H1 (cell line): Measurements from ENCODE around the gene CTXN1. TPM values are rescaled to one million over a fixed set of nuclear protein-coding genes. Genes with fewer than 3 reads are reported as not detected.

Source experiments
- ASH2L ChIP-seq: fragments of 200-600, 300-600 bp; sonication (generic); IDR thresholded peaks from one replicate; pipeline ENCODE4 v1.7.1; 2017; ENCODE audit warnings: low read length
- CBX5 ChIP-seq: fragments of 300-800, 300-1000 bp; sonication (generic); IDR thresholded peaks from 2 replicates; pipeline ENCODE4 v1.7.1; 2016; ENCODE audit warnings: antibody characterized with exemption, low read length, low read depth
- EP300 ChIP-seq, 2 experiments: IDR thresholded peaks; 1 replicate in 1 of 2; 2 replicates in 1 of 2; pipeline ENCODE4 v1.6.1; 2011 to 2012; ENCODE audit warnings: low read depth in 2 of 2, low read length in 2 of 2, mild to moderate bottlenecking in 2 of 2, borderline replicate concordance in 1 of 2, inconsistent platforms in 1 of 2, moderate library complexity in 1 of 2
- HDAC2 ChIP-seq, 2 experiments: fragments of 300-600 bp in 1 of 2; sonication (generic) in 1 of 2; IDR thresholded peaks; 2 replicates each; pipeline ENCODE4 v1.6.1; 2011 to 2012; ENCODE audit warnings: low read depth in 2 of 2, low read length in 2 of 2, mild to moderate bottlenecking in 2 of 2, moderate library complexity in 2 of 2, borderline replicate concordance in 1 of 2, inconsistent platforms in 1 of 2
- POLR2AphosphoS5 ChIP-seq: IDR thresholded peaks from 2 replicates; pipeline ENCODE4 v1.6.1; 2011; ENCODE audit warnings: low read depth, low read length
- SAP30 ChIP-seq: fragments of 300-600 bp; sonication (generic); IDR thresholded peaks from 2 replicates; pipeline ENCODE4 v1.7.1; 2012; ENCODE audit warnings: low read length, moderate library complexity, mild to moderate bottlenecking, inconsistent platforms; ENCODE audit not compliant: insufficient read depth, insufficient replicate concordance
- SIN3A ChIP-seq, 2 experiments: IDR thresholded peaks in 1 of 2; conservative IDR thresholded peaks in 1 of 2; 2 replicates each; pipeline ENCODE4 v1.6.1; 2011 to 2012; ENCODE audit warnings: low read length in 2 of 2, improper control_type of control experiment in 1 of 2, low read depth in 1 of 2, mild to moderate bottlenecking in 1 of 2
- TAF1 ChIP-seq: IDR thresholded peaks from 2 replicates; pipeline ENCODE4 v1.6.1; 2011; ENCODE audit warnings: mild to moderate bottlenecking, low read depth, low read length
- polyA plus RNA-seq, 7 experiments: library from polyadenylated mRNA; depleted of rRNA in 3 of 7; stranded (reverse) in 5 of 7; unstranded in 2 of 7; fragments of >200 nt in 5 of 7; fragments of 200-250 nt in 2 of 7; gene quantifications; 1 replicate in 5 of 7; 2 replicates in 1 of 7; 4 replicates in 1 of 7; pipeline versions ENCODE4 v1.2.1 to v1.2.3, GENCODE V29; 2011 to 2013; ENCODE audit warnings: missing spikeins in 2 of 7, mixed read lengths in 2 of 7
- total RNA-seq: library from RNA; stranded (reverse); fragmentation: NEBNext Ultra II Directional; extraction: Animal tissue kit (Norgen Biotek cat#: 25700); gene quantifications from 2 replicates; pipeline ENCODE4 v1.2.1, GENCODE V29; 2021
- TF ChIP-seq, protein P1 (sequence below), 3 experiments: IDR thresholded peaks; 1 replicate in 2 of 3; 2 replicates in 1 of 3; pipeline versions ENCODE4 v1.5.1 to v1.6.1; 2011; ENCODE audit warnings: low read length in 3 of 3, mild to moderate bottlenecking in 3 of 3, inconsistent platforms in 2 of 3, low read depth in 1 of 3, moderate library complexity in 1 of 3; ENCODE audit not compliant: insufficient read depth in 1 of 3; ENCODE audit errors: control extremely low read depth in 1 of 3

Gene CTXN1
- total and polyA plus RNA-seq, 2 of the 8 experiments (the other 6 are each of a cell fraction or from before 2014, with no cell fraction given): 16.4 to 58.0 TPM

- TF ChIP-seq SAP30 (no peak), EP300 (IDR thresholded peaks at IDR 0.05; ENCODE audit: borderline replicate concordance in 1 of 2, low read depth in 2 of 2, low read length in 2 of 2) (no peak), SIN3A (conservative IDR thresholded peaks at IDR 0.05 in 1 of 2, IDR thresholded peaks at IDR 0.05 in 1 of 2; ENCODE audit: low read depth in 1 of 2, low read length in 2 of 2) (no peak), HDAC2 (IDR thresholded peaks at IDR 0.05; ENCODE audit: borderline replicate concordance in 1 of 2, low read depth in 2 of 2, low read length in 2 of 2) (no peak), ASH2L (no peak), CBX5 (no peak), TAF1 (no peak), POLR2AphosphoS5 (no peak)
- TF ChIP-seq, protein P1, sequence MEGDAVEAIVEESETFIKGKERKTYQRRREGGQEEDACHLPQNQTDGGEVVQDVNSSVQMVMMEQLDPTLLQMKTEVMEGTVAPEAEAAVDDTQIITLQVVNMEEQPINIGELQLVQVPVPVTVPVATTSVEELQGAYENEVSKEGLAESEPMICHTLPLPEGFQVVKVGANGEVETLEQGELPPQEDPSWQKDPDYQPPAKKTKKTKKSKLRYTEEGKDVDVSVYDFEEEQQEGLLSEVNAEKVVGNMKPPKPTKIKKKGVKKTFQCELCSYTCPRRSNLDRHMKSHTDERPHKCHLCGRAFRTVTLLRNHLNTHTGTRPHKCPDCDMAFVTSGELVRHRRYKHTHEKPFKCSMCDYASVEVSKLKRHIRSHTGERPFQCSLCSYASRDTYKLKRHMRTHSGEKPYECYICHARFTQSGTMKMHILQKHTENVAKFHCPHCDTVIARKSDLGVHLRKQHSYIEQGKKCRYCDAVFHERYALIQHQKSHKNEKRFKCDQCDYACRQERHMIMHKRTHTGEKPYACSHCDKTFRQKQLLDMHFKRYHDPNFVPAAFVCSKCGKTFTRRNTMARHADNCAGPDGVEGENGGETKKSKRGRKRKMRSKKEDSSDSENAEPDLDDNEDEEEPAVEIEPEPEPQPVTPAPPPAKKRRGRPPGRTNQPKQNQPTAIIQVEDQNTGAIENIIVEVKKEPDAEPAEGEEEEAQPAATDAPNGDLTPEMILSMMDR (IDR thresholded peaks at IDR 0.05; ENCODE audit: control extremely low read depth in 1 of 3, insufficient read depth in 1 of 3, low read depth in 1 of 3, low read length in 3 of 3): no peak
Measured at GRCh38 chr19:7968008-7968795, 42.3 kb upstream of the CTXN1 start (continued).
